Neutrophil (primary cell): ENCODE data around the gene YKT6.

ENCODE experiments used
- H3K27ac ChIP-seq: fragments of 200-600 bp; sonication (generic); 2 replicates; pipeline ENCODE4 v1.5.1; 2016; ENCODE audit warnings: mild to moderate bottlenecking, moderate library complexity
- H3K27me3 ChIP-seq: fragments of 200-600 bp; sonication (generic); 2 replicates; pipeline ENCODE4 v1.6.0; 2016; ENCODE audit warnings: mild to moderate bottlenecking
- H3K36me3 ChIP-seq: fragments of 200-600 bp; sonication (generic); 2 replicates; pipeline ENCODE4 v1.5.1; 2017
- H3K4me1 ChIP-seq, 2 experiments: fragments of 200-600 bp in 1 of 2; sonication (generic) in 1 of 2; 1 replicate in 1 of 2; 2 replicates in 1 of 2; pipeline versions ENCODE4 v1.5.1 to v1.6.1; 2013 to 2016; ENCODE audit warnings: low read depth in 1 of 2, low read length in 1 of 2, mild to moderate bottlenecking in 1 of 2, moderate library complexity in 1 of 2; ENCODE audit not compliant: control insufficient read depth in 1 of 2, insufficient read depth in 1 of 2
- H3K4me3 ChIP-seq, 2 experiments: fragments of 200-600 bp in 1 of 2; sonication (generic) in 1 of 2; 1 replicate in 1 of 2; 2 replicates in 1 of 2; pipeline ENCODE4 v1.5.1; 2013 to 2016; ENCODE audit warnings: low read depth in 1 of 2, low read length in 1 of 2, mild to moderate bottlenecking in 1 of 2, moderate library complexity in 1 of 2
- H3K9me3 ChIP-seq: fragments of 200-600 bp; sonication (generic); 2 replicates; pipeline ENCODE4 v1.5.1; 2016
- CTCF ChIP-seq: fragments of 200-600 bp; sonication (generic); IDR thresholded peaks from 2 replicates; pipeline ENCODE4 v1.5.1; 2016; ENCODE audit warnings: antibody characterized with exemption

YKT6 gene

GRCh38 chr7:44158873-44159631 is 41.7 kb upstream of the YKT6 start:
- TF ChIP-seq CTCF = no peak
- H3K9me3 ChIP-seq = no peaks in the 10 kb centered on the region
- H3K4me1 ChIP-seq = no peaks in the 10 kb centered on the region
- no peak overlapping the region for H3K27ac ChIP-seq
- no peaks in the 10 kb centered on the region for H3K36me3 ChIP-seq
- H3K4me3 ChIP-seq = no peak overlapping the region
- no peaks in the 10 kb centered on the region for H3K27me3 ChIP-seq

GRCh38 chr7:44159824-44160630 is 40.8 kb upstream of the YKT6 start:
- no peak overlapping the region for H3K4me3 ChIP-seq
- no peak for TF ChIP-seq CTCF

GRCh38 chr7:44161371-44161770 is 39.4 kb upstream of the YKT6 start:
- no peak overlapping the region for H3K4me3 ChIP-seq
- H3K27me3 ChIP-seq = no peaks in the 10 kb centered on the region
- H3K4me1 ChIP-seq = no peaks in the 10 kb centered on the region
- no peaks in the 10 kb centered on the region for H3K9me3 ChIP-seq
- H3K36me3 ChIP-seq = no peaks in the 10 kb centered on the region
- no peak for TF ChIP-seq CTCF
- H3K27ac ChIP-seq = no peak overlapping the region

More at GRCh38 chr7:44159824-44160630, 40.8 kb upstream of the YKT6 start:
- Histone ChIP-seq H3K4me1 (no peaks in the 10 kb centered on the region), H3K27me3 (no peaks in the 10 kb centered on the region), H3K27ac (no peak overlapping the region), H3K36me3 (no peaks in the 10 kb centered on the region), H3K9me3 (no peaks in the 10 kb centered on the region)

- no peak overlapping the region for H3K4me3 ChIP-seq
Measured at GRCh38 chr7:44162179-44162578, 38.6 kb upstream of the YKT6 start.

More at GRCh38 chr7:44162179-44162578, 38.6 kb upstream of the YKT6 start:
- H3K27ac ChIP-seq = no peak overlapping the region
- TF ChIP-seq CTCF = no peak
- no peaks in the 10 kb centered on the region for H3K4me1 ChIP-seq
- H3K27me3 ChIP-seq = no peaks in the 10 kb centered on the region
- no peaks in the 10 kb centered on the region for H3K36me3 ChIP-seq
- no peaks in the 10 kb centered on the region for H3K9me3 ChIP-seq
